Loucy (cell line): Measurements from ENCODE around the gene CFAP410.
"Not testable (repeated sequence)": the region's sequence is repeated elsewhere in the genome, so short reads cannot be mapped to it uniquely, and the experiment has no call there.

Experiments used
- H2AFZ ChIP-seq: fragments of 200-600 bp; sonication (generic); 2 replicates; pipeline ENCODE4 v1.6.0; 2016; ENCODE audit warnings: antibody characterized with exemption, mild to moderate bottlenecking, low read length, moderate library complexity
- H3F3A ChIP-seq: fragments of 200-600 bp; 2 replicates; pipeline ENCODE4 v1.6.0; 2016; ENCODE audit warnings: antibody characterized with exemption, low read depth, mild to moderate bottlenecking
- H3K27me3 ChIP-seq: fragments of 200-600 bp; sonication (generic); 2 replicates; pipeline ENCODE4 v1.6.1; 2014; ENCODE audit warnings: low read length, mild to moderate bottlenecking; ENCODE audit not compliant: insufficient read depth, poor library complexity, severe bottlenecking
- H3K36me3 ChIP-seq: fragments of 200-600 bp; sonication (generic); 2 replicates; pipeline ENCODE4 v1.6.1; 2016; ENCODE audit warnings: low read length; ENCODE audit not compliant: insufficient read depth
- H3K4me1 ChIP-seq: fragments of 200-600 bp; sonication (generic); 2 replicates; pipeline ENCODE4 v1.5.1; 2014; ENCODE audit warnings: low read length, mild to moderate bottlenecking; ENCODE audit not compliant: insufficient read depth, poor library complexity, severe bottlenecking
- H3K4me2 ChIP-seq: fragments of 200-600 bp; sonication (generic); 2 replicates; pipeline ENCODE4 v1.6.0; 2014; ENCODE audit warnings: antibody characterized with exemption, low read length, low read depth, mild to moderate bottlenecking; ENCODE audit not compliant: poor library complexity, severe bottlenecking
- H3K4me3 ChIP-seq: fragments of 200-600 bp; sonication (generic); 2 replicates; pipeline ENCODE4 v1.5.1; 2014; ENCODE audit warnings: low read length, mild to moderate bottlenecking, mixed read lengths; ENCODE audit not compliant: poor library complexity, severe bottlenecking
- H3K79me2 ChIP-seq: fragments of 200-600 bp; sonication (generic); 2 replicates; pipeline ENCODE4 v1.6.1; 2014; ENCODE audit warnings: low read length; ENCODE audit not compliant: insufficient read depth
- H3K9ac ChIP-seq: fragments of 200-600 bp; sonication (generic); 2 replicates; pipeline ENCODE4 v1.6.0; 2014; ENCODE audit warnings: mild to moderate bottlenecking, low read depth, low read length, moderate library complexity; ENCODE audit not compliant: poor library complexity, severe bottlenecking
- H3K9me2 ChIP-seq: fragments of 200-600 bp; sonication (generic); replicated peaks from 2 replicates; pipeline ENCODE4 v1.6.1; 2016; ENCODE audit warnings: low read depth, low read length, mixed read lengths
- H3K9me3 ChIP-seq: fragments of 200-600 bp; sonication (generic); 2 replicates; pipeline ENCODE4 v1.6.1; 2014; ENCODE audit warnings: mild to moderate bottlenecking, antibody characterized with exemption, low read length, low read depth; ENCODE audit not compliant: insufficient read depth
- H4K20me1 ChIP-seq: fragments of 200-600 bp; sonication (generic); 2 replicates; pipeline ENCODE4 v1.6.0; 2014; ENCODE audit warnings: antibody characterized with exemption, low read length, mild to moderate bottlenecking; ENCODE audit not compliant: insufficient read depth, poor library complexity, severe bottlenecking
- CTCF ChIP-seq: fragments of 200-600 bp; sonication (generic); conservative IDR thresholded peaks from 2 replicates; pipeline ENCODE4 v1.5.1; 2014; ENCODE audit warnings: mild to moderate bottlenecking, antibody characterized with exemption, low read length
- EZH2phosphoT487 ChIP-seq: fragments of 200-600 bp; IDR thresholded peaks from 2 replicates; pipeline ENCODE4 v1.6.1; 2018; ENCODE audit warnings: antibody characterized with exemption, mild to moderate bottlenecking, moderate library complexity, borderline replicate concordance

Gene CFAP410

GRCh38 chr21:44283948-44284347, 55.2 kb downstream of the CFAP410 start:
- Histone ChIP-seq H3K9me3 (no peaks in the 10 kb centered on the region), H3K36me3 (no peaks in the 10 kb centered on the region), H3K27me3 (no peaks in the 10 kb centered on the region), H3K4me1 (no peaks in the 10 kb centered on the region), H3K9me2 (no peaks in the 10 kb centered on the region), H3K9ac (no peak overlapping the region), H3K4me2 (no peak overlapping the region), H2AFZ (no peak overlapping the region), H3F3A (no peaks in the 10 kb centered on the region), H3K79me2 (no peaks in the 10 kb centered on the region), H3K4me3 (no peak overlapping the region), H4K20me1 (no peaks in the 10 kb centered on the region)
- TF ChIP-seq CTCF: no peak
- TF ChIP-seq EZH2phosphoT487: no peak

- not testable (repeated sequence) for H3K79me2 ChIP-seq, H3K9me2 ChIP-seq, H2AFZ ChIP-seq, H3K4me1 ChIP-seq, H3K27me3 ChIP-seq, H4K20me1 ChIP-seq, H3K36me3 ChIP-seq, H3K4me3 ChIP-seq, H3K4me2 ChIP-seq, H3K9ac ChIP-seq, H3K9me3 ChIP-seq, H3F3A ChIP-seq
These were observed 55.9 kb downstream of the CFAP410 start for GRCh38 chr21:44283211-44283785.

- no peaks in the 10 kb centered on the region for H3K9me3 ChIP-seq
- H3K9me2 ChIP-seq: no peaks in the 10 kb centered on the region
- H3F3A ChIP-seq: no peaks in the 10 kb centered on the region
These were observed 56.8 kb downstream of the CFAP410 start for GRCh38 chr21:44282370-44282769.

More at GRCh38 chr21:44282370-44282769, 56.8 kb downstream of the CFAP410 start:
- no peak overlapping the region for H3K4me2 ChIP-seq
- no peaks in the 10 kb centered on the region for H3K79me2 ChIP-seq
- no peak overlapping the region for H3K4me3 ChIP-seq
- H2AFZ ChIP-seq: no peak overlapping the region
- H3K9ac ChIP-seq: no peak overlapping the region
- no peaks in the 10 kb centered on the region for H4K20me1 ChIP-seq
- TF ChIP-seq CTCF (no peak), EZH2phosphoT487 (no peak)
- no peaks in the 10 kb centered on the region for H3K27me3 ChIP-seq
- no peaks in the 10 kb centered on the region for H3K36me3 ChIP-seq
- no peaks in the 10 kb centered on the region for H3K4me1 ChIP-seq
